Osteoblast (primary cell): ENCODE results near the gene SLC5A6. TPM values are rescaled to one million over a fixed set of nuclear protein-coding genes. Genes with fewer than 3 reads are reported as not detected.

Experiments
- DNase-seq: peaks from one replicate; pipeline ENCODE4 v3.0.0; 2011; ENCODE audit warnings: low spot score, mixed read lengths; ENCODE audit not compliant: insufficient read length; ENCODE audit errors: missing footprints
- H2AFZ ChIP-seq: 2 replicates; pipeline ENCODE4 v1.6.0; 2011; ENCODE audit warnings: mild to moderate bottlenecking, low read length
- H3K27ac ChIP-seq: 2 replicates; pipeline ENCODE4 v1.5.1; 2011; ENCODE audit warnings: mild to moderate bottlenecking, low read depth, low read length, moderate library complexity
- H3K27me3 ChIP-seq: 2 replicates; pipeline ENCODE4 v1.6.0; 2012; ENCODE audit warnings: mild to moderate bottlenecking, control low read depth, inconsistent platforms, low read length, moderate library complexity; ENCODE audit not compliant: insufficient read depth
- H3K36me3 ChIP-seq: 2 replicates; pipeline ENCODE4 v1.5.1; 2011; ENCODE audit warnings: mild to moderate bottlenecking, low read length, control low read depth, moderate library complexity; ENCODE audit not compliant: insufficient read depth
- H3K4me1 ChIP-seq: 2 replicates; pipeline ENCODE4 v1.5.1; 2011; ENCODE audit warnings: mild to moderate bottlenecking, low read length, control low read depth, moderate library complexity; ENCODE audit not compliant: insufficient read depth
- H3K4me2 ChIP-seq: 2 replicates; pipeline ENCODE4 v1.6.0; 2011; ENCODE audit warnings: mild to moderate bottlenecking, low read length; ENCODE audit not compliant: insufficient read depth
- H3K4me3 ChIP-seq: fragments of 200-600 bp; sonication (generic); 3 replicates; pipeline ENCODE4 v1.5.1; 2012; ENCODE audit warnings: mild to moderate bottlenecking, low read length, inconsistent platforms; ENCODE audit not compliant: insufficient read depth
- H3K79me2 ChIP-seq: 2 replicates; pipeline ENCODE4 v1.6.0; 2012; ENCODE audit warnings: mild to moderate bottlenecking, low read length, control low read depth, inconsistent platforms; ENCODE audit not compliant: insufficient read depth
- H3K9me3 ChIP-seq: 2 replicates; pipeline ENCODE4 v1.5.1; 2011; ENCODE audit warnings: low read depth, low read length, control low read depth
- H4K20me1 ChIP-seq: 2 replicates; pipeline ENCODE4 v1.6.0; 2012; ENCODE audit warnings: mild to moderate bottlenecking, low read length, control low read depth; ENCODE audit not compliant: insufficient read depth
- CTCF ChIP-seq: IDR thresholded peaks from 2 replicates; pipeline ENCODE4 v1.5.1; 2011; ENCODE audit warnings: mild to moderate bottlenecking, low read depth, low read length, moderate library complexity; ENCODE audit errors: extremely low read depth
- total RNA-seq: library from RNA; depleted of rRNA; stranded (reverse); fragments of >200 nt; gene quantifications from 2 replicates; pipeline ENCODE4 v1.2.3, GENCODE V29; 2012

Gene SLC5A6
- total RNA-seq, 1 donor = 14.1 TPM

- Histone ChIP-seq H4K20me1 (no peaks in the 10 kb centered on the region), H3K79me2 (no peaks in the 10 kb centered on the region), H3K27ac (no peak overlapping the region), H3K4me2 (peak overlapping the region; percentile 3), H3K4me1 (peaks cover 3% of the 10 kb centered on the region), H2AFZ (no peak overlapping the region), H3K27me3 (no peaks in the 10 kb centered on the region), H3K9me3 (no peaks in the 10 kb centered on the region), H3K36me3 (no peaks in the 10 kb centered on the region), H3K4me3 (no peak overlapping the region)
- no peak for TF ChIP-seq CTCF
- peak; percentile 48 for DNase-seq
These were observed 17.3 kb downstream of the SLC5A6 start for GRCh38 chr2:27194538-27195354.

GRCh38 chr2:27191070-27191829 lies 20.8 kb downstream of the SLC5A6 start:
- peak; percentile 86 for TF ChIP-seq CTCF
- H3K27me3 ChIP-seq = no peaks in the 10 kb centered on the region
- H4K20me1 ChIP-seq = no peaks in the 10 kb centered on the region
- H3K9me3 ChIP-seq = no peaks in the 10 kb centered on the region
- no peak overlapping the region for H2AFZ ChIP-seq
- H3K4me3 ChIP-seq = no peak overlapping the region
- DNase-seq = peak; percentile 78
- no peak overlapping the region for H3K27ac ChIP-seq
- no peak overlapping the region for H3K4me2 ChIP-seq
- no peaks in the 10 kb centered on the region for H3K79me2 ChIP-seq
- H3K4me1 ChIP-seq = peaks cover 21% of the 10 kb centered on the region
- H3K36me3 ChIP-seq = no peaks in the 10 kb centered on the region

GRCh38 chr2:27189989-27190388 lies 22.1 kb downstream of the SLC5A6 start:
- no peaks in the 10 kb centered on the region for H3K36me3 ChIP-seq
- H2AFZ ChIP-seq = no peak overlapping the region
- no peaks in the 10 kb centered on the region for H3K79me2 ChIP-seq
- no peaks in the 10 kb centered on the region for H3K9me3 ChIP-seq
- no peaks in the 10 kb centered on the region for H4K20me1 ChIP-seq
- H3K4me3 ChIP-seq = no peak overlapping the region
- no peak overlapping the region for H3K4me2 ChIP-seq
- no peak for TF ChIP-seq CTCF
- no peaks in the 10 kb centered on the region for H3K27me3 ChIP-seq
- H3K27ac ChIP-seq = no peak overlapping the region
- DNase-seq = no peak
- H3K4me1 ChIP-seq = peaks cover 31% of the 10 kb centered on the region

- peaks cover 60% of the 10 kb centered on the region for H3K4me1 ChIP-seq
- no peak for TF ChIP-seq CTCF
These were observed 25.3 kb downstream of the SLC5A6 start for GRCh38 chr2:27186613-27187345.

More at GRCh38 chr2:27186613-27187345, 25.3 kb downstream of the SLC5A6 start:
- Histone ChIP-seq H3K36me3 (no peaks in the 10 kb centered on the region), H4K20me1 (no peaks in the 10 kb centered on the region), H3K4me3 (no peak overlapping the region), H3K9me3 (no peaks in the 10 kb centered on the region), H3K27me3 (no peaks in the 10 kb centered on the region), H3K4me2 (no peak overlapping the region), H2AFZ (no peak overlapping the region), H3K27ac (peak overlapping the region; percentile 90), H3K79me2 (no peaks in the 10 kb centered on the region)
- DNase-seq = no peak
